Measurements from ENCODE around the gene CRIM1. TPM values are rescaled to one million over a fixed set of nuclear protein-coding genes. Genes with fewer than 3 reads are reported as not detected.

Gene CRIM1
- total RNA-seq, 2 experiments from 2014 or later = 1.8 to 2.3 TPM

DNA sequence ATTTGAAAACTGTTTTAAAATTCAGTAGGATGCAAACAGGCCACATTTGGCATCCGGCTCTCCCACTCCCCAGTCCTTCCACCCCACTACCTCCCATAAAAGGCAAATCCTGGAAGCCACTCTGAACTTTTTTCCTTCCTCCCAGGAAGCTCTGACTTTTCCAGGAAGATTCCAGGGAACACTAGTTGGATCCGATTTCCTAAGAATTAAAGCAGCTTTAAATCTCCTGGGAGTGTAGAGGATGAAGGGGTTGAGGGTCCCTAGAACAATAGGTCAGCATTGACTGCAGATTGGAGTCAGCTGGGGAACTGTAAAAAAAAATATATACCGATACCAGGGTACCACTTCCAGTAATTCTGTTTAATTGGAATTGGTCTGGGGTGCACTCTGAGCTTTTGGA is 76.9 kb downstream of the CRIM1 start:
- POLR2A ChIA-PET = interaction anchor here (0.6 kb wide), 1 partner anchor 220 kb away, joined by 6 read pairs; no protein-coding TSS in a partner anchor
- H3K36me3 Mint-ChIP-seq (ENCODE audit: low read depth) = no peaks in the 10 kb centered on the region
- H3K4me3 Mint-ChIP-seq = no peak overlapping the region
- no peaks in the 10 kb centered on the region for H3K4me1 Mint-ChIP-seq
- CTCF ChIA-PET = no interaction called here
- H3K9me3 Mint-ChIP-seq = no peaks in the 10 kb centered on the region
- DNase-seq = no peak
- no peak overlapping the region for H3K27ac Mint-ChIP-seq
- no peaks in the 10 kb centered on the region for H3K27me3 Mint-ChIP-seq

DNA sequence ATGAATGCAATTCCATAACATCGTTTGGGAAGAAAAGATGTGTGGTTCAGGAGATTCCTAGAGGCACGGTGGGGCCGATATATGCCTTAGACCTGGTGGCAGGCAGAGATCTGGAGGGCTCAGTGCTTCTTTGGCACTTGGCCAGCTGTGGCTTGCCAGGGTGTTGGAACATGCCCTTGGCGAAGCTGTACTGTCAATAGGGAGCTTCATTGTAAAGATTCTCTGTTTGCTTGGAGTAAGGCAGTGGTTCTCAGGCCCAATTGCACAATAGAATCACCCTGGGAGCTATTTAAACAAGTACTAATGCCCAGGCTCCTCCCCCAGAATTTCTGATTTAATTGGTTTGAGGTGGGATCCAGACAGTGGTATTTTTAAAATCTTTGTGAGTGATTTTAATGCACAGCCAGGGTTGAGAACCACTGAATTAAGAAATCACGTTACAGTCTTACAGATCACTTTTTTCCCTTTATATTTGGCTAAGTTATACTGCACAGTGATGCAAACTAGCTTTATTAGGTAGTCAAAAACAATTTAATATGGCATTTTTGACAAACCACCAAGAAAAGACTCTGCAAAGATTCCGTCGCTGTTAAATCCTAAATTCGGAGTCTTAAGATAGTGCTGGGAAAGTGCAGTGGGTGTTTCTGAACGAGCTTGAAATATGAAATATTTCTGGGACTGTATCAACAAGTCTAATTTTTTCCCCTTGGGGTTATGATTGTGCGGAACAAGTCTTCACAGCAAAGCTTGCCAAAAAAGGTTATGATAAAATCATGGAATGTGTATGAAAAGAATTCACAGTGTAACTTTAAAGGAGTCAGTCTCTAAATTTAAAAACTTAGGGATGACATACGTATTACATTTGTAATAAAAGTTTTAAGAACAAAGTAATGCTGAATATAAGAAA is 78.0 kb downstream of the CRIM1 start:
- Mint-ChIP-seq H3K27ac (no peak overlapping the region), H3K36me3 (ENCODE audit: low read depth) (no peaks in the 10 kb centered on the region), H3K9me3 (no peaks in the 10 kb centered on the region), H3K4me1 (no peaks in the 10 kb centered on the region), H3K4me3 (no peak overlapping the region), H3K27me3 (no peaks in the 10 kb centered on the region)
- CTCF ChIA-PET = no interaction called here
- no peak for DNase-seq
- POLR2A ChIA-PET = interaction anchor here (0.6 kb wide), 1 partner anchor 221 kb away, joined by 6 read pairs; no protein-coding TSS in a partner anchor

DNA sequence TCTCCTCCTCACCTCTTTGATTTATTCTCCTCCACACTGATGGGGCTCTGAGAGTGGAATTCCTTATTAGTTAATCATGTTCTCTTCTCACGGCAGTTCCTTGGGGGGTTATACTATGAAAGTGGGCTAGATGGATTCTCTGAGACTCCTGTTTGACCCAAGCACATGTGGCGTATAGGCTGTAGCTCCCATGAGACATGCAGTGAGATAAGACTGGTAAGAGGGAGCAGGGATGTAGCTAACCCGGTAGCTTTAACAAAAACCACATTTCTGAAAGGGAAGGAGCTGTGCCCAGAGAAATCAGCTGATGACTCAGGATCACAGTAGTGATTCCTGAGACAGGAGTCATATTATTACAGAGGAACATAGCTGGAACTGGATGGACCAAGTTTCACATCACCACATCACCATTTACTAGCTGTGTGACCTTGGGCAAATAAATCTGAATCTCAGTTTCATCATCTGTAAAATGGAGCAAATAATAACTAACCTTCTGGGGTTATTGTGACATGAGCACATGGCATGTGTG is 82.9 kb downstream of the CRIM1 start:
- no peak overlapping the region for H3K4me3 Mint-ChIP-seq
- CTCF ChIA-PET = no interaction called here
- no peak for DNase-seq
- H3K36me3 Mint-ChIP-seq (ENCODE audit: low read depth) = peaks cover 4% of the 10 kb centered on the region
- H3K27ac Mint-ChIP-seq = no peak overlapping the region
- H3K9me3 Mint-ChIP-seq = no peaks in the 10 kb centered on the region
- H3K4me1 Mint-ChIP-seq = peaks cover 14% of the 10 kb centered on the region
- peaks cover 4% of the 10 kb centered on the region for H3K27me3 Mint-ChIP-seq
- POLR2A ChIA-PET = no interaction called here

DNA sequence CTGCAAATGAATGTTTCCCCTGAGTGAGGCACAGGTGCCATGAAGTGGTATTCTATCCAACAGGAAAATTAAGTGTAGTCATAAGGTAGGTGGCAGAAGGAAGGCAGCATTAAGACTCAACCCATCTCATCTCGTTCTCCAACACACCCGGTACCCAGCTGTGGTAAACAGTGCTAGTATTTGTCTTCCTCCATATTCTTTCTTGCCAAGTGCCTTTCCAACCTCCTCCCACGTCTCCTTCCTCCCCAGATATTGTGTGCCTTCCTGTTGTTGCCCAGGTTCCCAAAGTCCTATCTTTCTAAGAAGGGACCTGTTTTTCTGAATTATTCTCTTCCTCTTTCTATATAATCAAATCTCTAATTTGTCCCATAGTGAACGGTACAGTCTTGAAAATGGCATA is 83.5 kb downstream of the CRIM1 start:
- H3K27me3 Mint-ChIP-seq = peaks cover 4% of the 10 kb centered on the region
- H3K36me3 Mint-ChIP-seq (ENCODE audit: low read depth) = peaks cover 4% of the 10 kb centered on the region
- H3K4me1 Mint-ChIP-seq = peaks cover 14% of the 10 kb centered on the region
- ChIA-PET CTCF (no interaction called here), POLR2A (no interaction called here)
- no peak overlapping the region for H3K27ac Mint-ChIP-seq
- DNase-seq = no peak
- H3K4me3 Mint-ChIP-seq = no peak overlapping the region
- no peaks in the 10 kb centered on the region for H3K9me3 Mint-ChIP-seq

DNA sequence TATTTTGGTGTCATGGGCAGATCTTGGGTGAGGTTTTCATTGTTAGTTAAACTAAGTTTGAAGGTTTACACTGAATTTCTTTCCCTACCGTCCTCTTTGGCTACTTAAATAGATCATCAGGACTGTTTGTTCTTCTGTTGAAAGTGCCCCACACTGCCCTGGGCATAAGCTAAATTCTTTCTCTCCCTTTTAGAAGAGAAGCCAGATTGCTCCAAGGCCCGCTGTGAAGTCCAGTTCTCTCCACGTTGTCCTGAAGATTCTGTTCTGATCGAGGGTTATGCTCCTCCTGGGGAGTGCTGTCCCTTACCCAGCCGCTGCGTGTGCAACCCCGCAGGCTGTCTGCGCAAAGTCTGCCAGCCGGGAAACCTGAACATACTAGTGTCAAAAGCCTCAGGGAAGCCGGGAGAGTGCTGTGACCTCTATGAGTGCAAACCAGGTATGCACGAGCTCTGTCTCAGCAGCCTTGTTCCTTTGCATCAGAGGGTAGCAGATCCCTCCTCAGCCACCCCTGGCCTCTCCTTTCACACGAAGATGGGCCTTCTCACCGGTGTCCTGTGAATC is 85.6 kb downstream of the CRIM1 start:
- ChIA-PET CTCF (no interaction called here), POLR2A (no interaction called here)
- peaks cover 14% of the 10 kb centered on the region for H3K4me1 Mint-ChIP-seq
- no peak overlapping the region for H3K27ac Mint-ChIP-seq
- peaks cover 12% of the 10 kb centered on the region for H3K27me3 Mint-ChIP-seq
- DNase-seq = no peak
- H3K9me3 Mint-ChIP-seq = no peaks in the 10 kb centered on the region
- H3K4me3 Mint-ChIP-seq = no peak overlapping the region
- H3K36me3 Mint-ChIP-seq (ENCODE audit: low read depth) = peaks cover 4% of the 10 kb centered on the region

DNA sequence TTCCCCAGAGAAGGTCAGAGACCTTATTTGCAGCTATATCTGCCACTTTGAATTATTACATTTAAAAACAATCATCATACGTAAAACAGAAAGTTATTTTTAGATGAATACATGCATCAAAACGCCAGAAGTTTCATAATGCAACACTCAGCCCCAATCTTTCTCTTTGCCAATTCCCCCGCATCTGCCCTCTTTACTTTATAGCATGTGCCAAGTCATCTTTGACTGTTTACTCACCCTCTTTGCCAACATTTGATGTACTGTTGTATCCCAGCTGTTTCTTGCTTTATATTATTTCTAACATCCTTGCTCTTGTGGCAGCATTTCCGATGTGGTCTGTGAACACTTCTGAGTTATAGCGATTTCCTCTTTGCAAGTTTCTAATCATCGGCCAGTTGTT is 86.2 kb downstream of the CRIM1 start:
- ChIA-PET CTCF (interaction anchor here (0.6 kb wide), 1 partner anchor 207 kb away, joined by 3 read pairs; no protein-coding TSS in a partner anchor), POLR2A (no interaction called here)
- Mint-ChIP-seq H3K4me1 (peaks cover 14% of the 10 kb centered on the region), H3K27me3 (peaks cover 12% of the 10 kb centered on the region), H3K36me3 (ENCODE audit: low read depth) (peaks cover 4% of the 10 kb centered on the region), H3K9me3 (no peaks in the 10 kb centered on the region), H3K4me3 (no peak overlapping the region), H3K27ac (no peak overlapping the region)
- DNase-seq = no peak

DNA sequence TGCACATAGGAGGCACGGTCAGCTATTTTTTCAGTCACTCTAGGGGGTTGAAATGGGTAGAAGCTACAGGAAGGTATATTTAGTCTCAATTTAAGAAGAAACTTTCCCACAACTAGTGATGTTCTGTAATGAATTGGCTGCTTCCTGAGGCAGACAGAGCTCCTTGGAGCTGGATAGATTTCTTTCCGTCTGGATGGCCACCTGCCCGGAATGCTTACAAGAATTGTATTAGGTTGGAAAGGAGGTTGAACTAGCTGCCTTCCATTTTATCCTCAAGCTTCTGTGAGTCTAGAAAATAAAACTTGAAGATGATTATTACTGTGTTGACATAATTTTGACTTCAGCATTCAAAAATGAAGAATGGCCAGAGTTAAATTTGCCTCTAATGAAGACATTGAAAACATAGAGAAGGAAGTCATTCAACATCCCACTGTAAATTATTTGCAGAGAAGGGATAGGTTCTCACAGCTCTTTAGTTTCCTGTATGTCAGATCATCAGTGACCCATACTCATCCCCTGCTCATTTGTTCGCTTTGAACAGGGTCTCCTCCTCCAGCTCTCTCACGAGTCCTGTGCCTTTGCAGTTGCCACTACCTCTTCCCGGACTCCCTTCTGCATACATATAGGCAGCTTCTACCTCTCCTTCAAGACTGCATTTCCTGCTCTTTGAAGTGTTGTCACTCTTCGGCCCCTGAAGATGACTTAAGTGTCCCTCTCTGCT is 88.8 kb downstream of the CRIM1 start:
- Mint-ChIP-seq H3K9me3 (no peaks in the 10 kb centered on the region), H3K36me3 (ENCODE audit: low read depth) (peaks cover 4% of the 10 kb centered on the region), H3K27ac (no peak overlapping the region), H3K27me3 (peaks cover 9% of the 10 kb centered on the region), H3K4me1 (peaks cover 14% of the 10 kb centered on the region), H3K4me3 (no peak overlapping the region)
- ChIA-PET CTCF (no interaction called here), POLR2A (no interaction called here)
- DNase-seq = no peak

DNA sequence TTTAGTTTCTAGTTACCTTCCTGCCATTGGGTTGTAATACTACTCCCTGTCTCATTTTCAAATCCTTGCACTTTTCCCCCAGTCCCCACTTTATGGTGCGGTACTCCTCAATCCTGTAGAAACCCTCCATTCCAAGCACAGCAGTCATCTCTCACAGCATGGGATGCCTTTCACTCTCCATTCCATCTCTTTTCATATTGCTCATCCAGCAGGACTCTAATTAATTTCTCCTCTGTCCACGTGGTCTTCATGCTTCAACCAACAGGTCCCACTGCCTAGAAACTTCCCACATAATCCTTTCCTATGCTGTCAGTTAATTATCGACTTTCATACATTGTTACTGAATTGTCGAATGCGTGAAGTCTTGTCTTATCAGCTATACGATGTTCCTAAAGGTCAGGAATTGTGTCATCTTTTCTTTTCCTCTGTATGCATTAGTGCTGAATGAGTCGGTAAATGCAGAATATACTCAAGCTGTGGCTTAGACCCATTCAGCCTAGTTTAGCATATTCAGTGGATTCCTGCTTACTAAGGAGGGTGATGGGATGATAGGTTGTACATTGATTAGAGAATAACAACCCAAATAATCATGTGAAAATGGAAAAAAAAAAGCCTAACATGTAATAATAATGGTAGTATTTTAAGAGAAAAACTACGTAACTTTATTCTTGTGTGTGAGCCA is 89.7 kb downstream of the CRIM1 start:
- POLR2A ChIA-PET = no interaction called here
- no peak for DNase-seq
- H3K27me3 Mint-ChIP-seq = peaks cover 8% of the 10 kb centered on the region
- peaks cover 4% of the 10 kb centered on the region for H3K36me3 Mint-ChIP-seq (ENCODE audit: low read depth)
- no peak overlapping the region for H3K27ac Mint-ChIP-seq
- CTCF ChIA-PET = interaction anchor here (0.7 kb wide), 1 partner anchor 109 kb away, joined by 3 read pairs; no protein-coding TSS in a partner anchor
- no peaks in the 10 kb centered on the region for H3K9me3 Mint-ChIP-seq
- H3K4me1 Mint-ChIP-seq = peaks cover 14% of the 10 kb centered on the region
- H3K4me3 Mint-ChIP-seq = no peak overlapping the region

DNA sequence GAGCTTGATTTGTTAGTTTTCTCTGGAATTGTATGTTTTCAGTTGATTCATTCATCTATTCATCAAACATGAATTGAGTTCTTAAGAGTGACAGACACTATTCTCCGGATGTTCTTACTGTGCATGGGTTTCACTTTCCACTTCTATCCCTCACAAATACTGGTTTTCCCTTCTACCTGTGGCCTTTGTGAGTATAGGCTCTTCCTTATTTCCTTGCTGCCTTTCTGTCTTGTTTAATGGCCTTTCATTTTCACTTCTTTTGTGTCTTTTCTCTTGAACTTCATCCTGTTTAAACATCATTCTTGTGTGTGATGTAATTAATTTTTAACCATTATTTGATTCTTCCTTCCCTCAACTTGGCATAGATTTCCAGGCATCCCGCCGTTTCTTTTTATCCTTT is 90.7 kb downstream of the CRIM1 start:
- ChIA-PET CTCF (interaction anchor here (0.7 kb wide), 1 partner anchor 110 kb away, joined by 3 read pairs; no protein-coding TSS in a partner anchor), POLR2A (no interaction called here)
- Mint-ChIP-seq H3K27ac (no peak overlapping the region), H3K9me3 (no peaks in the 10 kb centered on the region), H3K4me3 (no peak overlapping the region), H3K27me3 (peaks cover 8% of the 10 kb centered on the region), H3K4me1 (peaks cover 14% of the 10 kb centered on the region), H3K36me3 (ENCODE audit: low read depth) (peaks cover 4% of the 10 kb centered on the region)
- no peak for DNase-seq

DNA sequence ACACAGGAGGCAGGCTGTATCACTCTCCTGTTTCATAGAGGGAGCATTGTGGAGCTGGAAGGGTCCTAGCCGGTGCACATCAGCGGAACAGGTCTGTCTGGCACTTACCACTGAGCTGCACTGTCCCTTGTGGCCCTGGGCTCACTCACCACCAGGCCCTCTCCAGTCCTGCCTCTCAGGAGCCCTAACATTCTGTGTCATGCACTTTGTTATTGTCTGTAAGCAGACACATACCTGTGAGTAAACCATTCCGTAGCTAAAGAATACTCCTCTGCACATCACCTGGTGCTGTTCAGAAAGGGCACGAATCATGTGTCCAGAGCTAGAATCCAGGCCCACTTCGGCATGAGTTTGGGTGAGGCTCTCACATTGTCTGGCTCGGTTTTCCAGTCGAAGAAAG is 93.6 kb downstream of the CRIM1 start:
- POLR2A ChIA-PET = no interaction called here
- CTCF ChIA-PET = interaction anchor here (1.1 to 1.5 kb wide), 2 partner anchors 27 to 80 kb away, joined by 3 to 4 read pairs; no protein-coding TSS in a partner anchor
- DNase-seq = no peak
- Mint-ChIP-seq H3K9me3 (no peaks in the 10 kb centered on the region), H3K36me3 (ENCODE audit: low read depth) (no peaks in the 10 kb centered on the region), H3K27me3 (peaks cover 8% of the 10 kb centered on the region), H3K4me3 (no peak overlapping the region), H3K4me1 (no peaks in the 10 kb centered on the region), H3K27ac (no peak overlapping the region)

DNA sequence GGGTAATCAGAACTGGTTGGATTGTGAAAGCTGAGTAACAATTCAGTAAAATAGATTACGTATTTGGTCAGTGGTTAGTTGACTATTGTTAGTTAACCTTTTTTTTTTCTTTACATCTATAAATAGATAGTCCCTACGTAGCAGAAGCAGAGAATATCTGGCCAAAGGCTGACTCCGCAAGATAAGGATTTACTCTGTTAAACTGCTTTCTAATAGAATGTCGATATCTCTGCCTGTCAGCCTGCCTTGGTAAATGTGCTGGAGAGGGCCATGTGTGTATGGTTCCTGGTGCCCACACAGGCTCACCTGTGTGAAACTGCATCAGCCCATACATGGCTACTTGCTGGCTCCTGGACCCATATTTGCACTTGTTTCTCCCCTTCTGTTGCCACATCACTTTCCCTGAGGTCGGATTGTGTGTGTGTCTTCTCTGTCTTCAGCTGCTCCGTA is 94.4 kb downstream of the CRIM1 start:
- ChIA-PET POLR2A (no interaction called here), CTCF (no interaction called here)
- H3K27me3 Mint-ChIP-seq = peaks cover 4% of the 10 kb centered on the region
- no peak overlapping the region for H3K27ac Mint-ChIP-seq
- no peaks in the 10 kb centered on the region for H3K36me3 Mint-ChIP-seq (ENCODE audit: low read depth)
- no peak overlapping the region for H3K4me3 Mint-ChIP-seq
- no peaks in the 10 kb centered on the region for H3K9me3 Mint-ChIP-seq
- no peak for DNase-seq
- no peaks in the 10 kb centered on the region for H3K4me1 Mint-ChIP-seq

DNA sequence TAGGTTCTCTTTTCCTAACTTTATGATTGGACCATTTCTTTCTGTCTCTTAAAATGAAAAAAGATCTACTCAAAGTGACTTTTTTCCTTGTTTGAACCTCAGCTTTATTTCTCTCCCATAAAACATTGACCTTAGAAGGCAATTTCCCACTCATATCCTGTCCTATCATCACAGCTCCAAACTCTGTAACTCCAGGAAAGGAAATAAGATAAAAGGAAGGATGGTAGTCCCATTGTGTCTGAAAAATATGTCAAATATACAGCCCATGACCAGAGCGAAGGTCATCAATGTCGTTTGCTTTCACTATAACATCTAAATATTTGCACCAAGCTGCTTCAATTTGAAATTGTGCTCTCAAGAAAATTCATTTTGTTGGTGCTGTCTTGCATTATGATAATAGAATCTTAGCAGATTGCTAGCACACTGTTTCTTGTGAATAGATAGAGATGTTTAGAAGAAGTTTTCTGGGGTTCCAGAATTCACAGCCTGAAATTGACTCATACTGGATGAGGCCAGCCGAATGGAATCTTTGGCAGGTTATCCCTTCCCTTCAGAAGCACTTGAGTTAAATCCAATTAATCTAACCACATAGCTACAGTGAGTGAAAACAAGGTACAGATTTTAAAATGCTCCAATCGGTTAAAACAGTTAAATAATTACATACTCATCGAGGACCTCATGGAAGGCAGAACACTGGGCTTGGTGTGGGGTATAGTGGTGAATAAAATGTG is 95.1 kb downstream of the CRIM1 start:
- POLR2A ChIA-PET = no interaction called here
- CTCF ChIA-PET = interaction anchor here (1.5 kb wide), 1 partner anchor 11 kb away, joined by 3 read pairs; no protein-coding TSS in a partner anchor

More for the DNA sequence above, 95.1 kb downstream of the CRIM1 start:
- Mint-ChIP-seq H3K4me1 (no peaks in the 10 kb centered on the region), H3K36me3 (ENCODE audit: low read depth) (no peaks in the 10 kb centered on the region), H3K9me3 (no peaks in the 10 kb centered on the region), H3K27me3 (no peaks in the 10 kb centered on the region), H3K27ac (no peak overlapping the region), H3K4me3 (no peak overlapping the region)
- no peak for DNase-seq
